Gastrocnemius medialis (tissue), 4 donors: Measurements from ENCODE around the gene EXPH5.

Experiments used
- POLR2A ChIP-seq, 2 donors: fragments of 450-650 bp; IDR thresholded peaks; one replicate each; pipeline ENCODE4 v1.6.1; 2017; ENCODE audit warnings: antibody characterized with exemption in 2 of 2, mild to moderate bottlenecking in 2 of 2, moderate library complexity in 2 of 2
- TF ChIP-seq, protein P1 (sequence below), 5 experiments: fragments of 450-650 bp in 3 of 5; fragments of 200-600 bp in 2 of 5; sonication (generic) in 2 of 5; IDR thresholded peaks in 4 of 5; conservative IDR thresholded peaks in 1 of 5; 1 replicate in 4 of 5; 2 replicates in 1 of 5; pipeline ENCODE4 v1.5.1; 2016 to 2019; ENCODE audit warnings: antibody characterized with exemption in 5 of 5, mild to moderate bottlenecking in 3 of 5, moderate library complexity in 3 of 5

DNA sequence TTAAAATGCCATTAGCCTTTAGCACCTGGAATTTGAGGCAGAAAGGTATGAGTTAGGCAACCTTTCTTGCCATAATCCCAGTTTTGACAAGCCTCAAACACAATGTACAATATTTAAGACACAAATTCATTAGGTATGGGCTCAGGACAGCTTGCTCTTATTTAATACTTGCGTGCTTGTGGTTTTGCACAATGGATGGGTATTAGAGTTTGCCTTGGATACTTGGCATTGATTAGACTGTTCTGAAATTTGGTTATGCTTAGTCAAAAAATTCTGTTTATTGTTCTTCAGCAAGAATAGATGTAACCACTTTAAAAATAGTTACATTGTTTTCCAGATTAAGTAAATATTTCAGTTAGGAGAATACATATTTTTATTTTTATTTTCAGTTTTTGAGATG, 120.9 kb downstream of the EXPH5 start:
- TF ChIP-seq, protein P1, sequence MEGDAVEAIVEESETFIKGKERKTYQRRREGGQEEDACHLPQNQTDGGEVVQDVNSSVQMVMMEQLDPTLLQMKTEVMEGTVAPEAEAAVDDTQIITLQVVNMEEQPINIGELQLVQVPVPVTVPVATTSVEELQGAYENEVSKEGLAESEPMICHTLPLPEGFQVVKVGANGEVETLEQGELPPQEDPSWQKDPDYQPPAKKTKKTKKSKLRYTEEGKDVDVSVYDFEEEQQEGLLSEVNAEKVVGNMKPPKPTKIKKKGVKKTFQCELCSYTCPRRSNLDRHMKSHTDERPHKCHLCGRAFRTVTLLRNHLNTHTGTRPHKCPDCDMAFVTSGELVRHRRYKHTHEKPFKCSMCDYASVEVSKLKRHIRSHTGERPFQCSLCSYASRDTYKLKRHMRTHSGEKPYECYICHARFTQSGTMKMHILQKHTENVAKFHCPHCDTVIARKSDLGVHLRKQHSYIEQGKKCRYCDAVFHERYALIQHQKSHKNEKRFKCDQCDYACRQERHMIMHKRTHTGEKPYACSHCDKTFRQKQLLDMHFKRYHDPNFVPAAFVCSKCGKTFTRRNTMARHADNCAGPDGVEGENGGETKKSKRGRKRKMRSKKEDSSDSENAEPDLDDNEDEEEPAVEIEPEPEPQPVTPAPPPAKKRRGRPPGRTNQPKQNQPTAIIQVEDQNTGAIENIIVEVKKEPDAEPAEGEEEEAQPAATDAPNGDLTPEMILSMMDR (IDR thresholded peaks at IDR 0.05 in 4 of 5, conservative IDR thresholded peaks at IDR 0.05 in 1 of 5): no peak
- TF ChIP-seq POLR2A (IDR thresholded peaks at IDR 0.05): no peak
